ENCODE data around the gene VPS13D. TPM values are rescaled to one million over a fixed set of nuclear protein-coding genes. Genes with fewer than 3 reads are reported as not detected.

Gene VPS13D
- total RNA-seq, 4 donors from 2014 or later, result 60.9 to 91.6 (median 71.6) TPM

DNA sequence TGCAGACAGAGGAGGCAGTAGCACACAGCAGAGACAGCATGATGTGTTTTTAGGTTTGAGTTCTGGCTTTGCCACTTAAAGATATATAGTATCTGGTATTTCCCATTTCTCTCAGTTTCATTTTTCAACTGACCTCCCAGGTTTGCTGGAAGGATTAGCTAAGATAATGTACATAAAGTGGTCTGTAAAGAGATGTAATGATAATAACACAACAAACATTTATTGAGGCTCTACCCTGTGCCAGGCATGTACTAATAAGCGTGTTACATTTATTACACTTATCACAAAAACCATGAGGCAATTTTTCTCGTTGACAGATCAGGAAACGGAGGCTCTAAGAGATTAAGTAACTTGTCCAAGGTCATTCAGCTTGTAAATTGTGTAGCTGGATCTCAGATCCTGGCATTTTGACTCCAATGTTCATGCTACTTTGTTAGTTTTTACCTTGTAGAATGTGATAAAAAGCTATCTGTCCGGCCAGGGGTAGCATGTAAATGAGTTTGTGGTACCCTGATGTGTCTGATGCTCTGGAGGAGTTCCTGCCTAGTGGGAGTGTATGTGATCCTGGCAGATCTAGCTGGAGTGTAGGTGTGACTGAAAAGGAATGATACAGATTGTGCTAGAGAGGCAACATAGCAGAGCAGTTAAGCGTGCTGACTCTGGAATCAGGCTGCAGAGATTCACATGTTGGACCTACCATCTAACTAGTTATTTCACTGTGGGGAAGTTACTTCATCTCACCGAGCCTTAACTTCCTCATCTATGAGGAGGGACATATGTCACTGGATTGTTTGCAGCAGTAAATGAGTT lies 146.6 kb downstream of the VPS13D start:
- intact Hi-C loops (cut with DNase I; ENCODE audit: low total_unique reads), result no loop called here
- H3K4me1 ChIP-seq, result peaks cover 7 to 11% of the 10 kb centered on the region in 2 donors
- in situ Hi-C loops (cut with MboI; ENCODE audit: low sequenced_read_pairs in 4 of 4), result no loop called here
- no peak overlapping the region for H3K4me3 ChIP-seq
- peaks cover 3 to 74% of the 10 kb centered on the region in 2 donors for H3K36me3 ChIP-seq
- no peak for DNase-seq
- H3K27me3 ChIP-seq, result no peaks in the 10 kb centered on the region
- TF ChIP-seq POLR2A (IDR thresholded peaks at IDR 0.05), result no peak
- TF ChIP-seq, protein P1, sequence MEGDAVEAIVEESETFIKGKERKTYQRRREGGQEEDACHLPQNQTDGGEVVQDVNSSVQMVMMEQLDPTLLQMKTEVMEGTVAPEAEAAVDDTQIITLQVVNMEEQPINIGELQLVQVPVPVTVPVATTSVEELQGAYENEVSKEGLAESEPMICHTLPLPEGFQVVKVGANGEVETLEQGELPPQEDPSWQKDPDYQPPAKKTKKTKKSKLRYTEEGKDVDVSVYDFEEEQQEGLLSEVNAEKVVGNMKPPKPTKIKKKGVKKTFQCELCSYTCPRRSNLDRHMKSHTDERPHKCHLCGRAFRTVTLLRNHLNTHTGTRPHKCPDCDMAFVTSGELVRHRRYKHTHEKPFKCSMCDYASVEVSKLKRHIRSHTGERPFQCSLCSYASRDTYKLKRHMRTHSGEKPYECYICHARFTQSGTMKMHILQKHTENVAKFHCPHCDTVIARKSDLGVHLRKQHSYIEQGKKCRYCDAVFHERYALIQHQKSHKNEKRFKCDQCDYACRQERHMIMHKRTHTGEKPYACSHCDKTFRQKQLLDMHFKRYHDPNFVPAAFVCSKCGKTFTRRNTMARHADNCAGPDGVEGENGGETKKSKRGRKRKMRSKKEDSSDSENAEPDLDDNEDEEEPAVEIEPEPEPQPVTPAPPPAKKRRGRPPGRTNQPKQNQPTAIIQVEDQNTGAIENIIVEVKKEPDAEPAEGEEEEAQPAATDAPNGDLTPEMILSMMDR (IDR thresholded peaks at IDR 0.05 in 4 of 5, conservative IDR thresholded peaks at IDR 0.05 in 1 of 5), result no peak
- H3K27ac ChIP-seq, result no peak overlapping the region
- no peaks in the 10 kb centered on the region for H3K9me3 ChIP-seq
- ATAC-seq, result peak in 1 of 2 donors; percentile 20

DNA sequence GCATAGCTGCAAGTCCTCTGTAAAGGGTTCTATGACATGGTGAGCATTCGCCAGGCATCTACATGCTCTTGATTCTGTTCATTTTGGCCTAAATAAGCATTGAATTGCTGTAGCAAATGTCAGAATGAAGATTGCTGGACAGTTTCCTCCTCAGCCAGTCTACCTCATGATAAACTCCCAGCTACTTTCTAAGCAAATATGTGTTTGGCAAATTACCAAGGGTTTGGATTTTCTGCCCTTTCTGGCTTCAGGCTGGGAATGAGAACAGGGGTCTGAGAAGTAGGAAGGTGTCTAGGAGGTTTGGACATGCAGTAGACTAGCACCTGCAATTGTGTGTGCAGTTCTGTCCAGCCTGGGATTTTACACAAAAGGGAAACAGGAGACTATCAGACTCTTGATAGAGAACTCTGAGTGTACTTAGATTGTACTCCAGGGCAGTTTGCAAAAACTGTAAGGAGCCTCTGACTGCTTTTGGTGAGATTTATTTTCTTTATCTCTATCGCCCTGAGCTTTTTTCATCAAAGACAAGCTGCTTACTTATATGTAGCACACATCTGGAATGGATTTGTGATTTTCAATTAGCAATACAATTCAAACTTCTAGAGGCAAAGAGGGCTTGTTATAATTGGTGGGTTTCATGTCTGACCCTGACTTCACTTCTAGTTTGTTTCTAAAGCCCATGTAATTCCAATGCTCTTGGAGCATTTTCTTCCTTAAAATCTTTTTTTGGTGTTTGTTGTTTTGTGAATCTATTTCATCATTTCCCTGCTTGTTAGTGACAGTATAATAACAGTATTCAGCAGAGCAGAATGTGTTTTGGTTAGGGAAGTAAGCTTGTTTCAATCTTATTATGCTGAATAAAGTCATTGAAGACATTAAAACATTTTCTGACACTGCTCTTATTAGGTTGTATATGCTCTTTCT lies 150.8 kb downstream of the VPS13D start:
- Histone ChIP-seq H3K4me3 (no peak overlapping the region), H3K27ac (peak overlapping the region; percentile 30 to 56 (median 38)), H3K9me3 (no peaks in the 10 kb centered on the region), H3K36me3 (peaks cover 0 to 74% of the 10 kb centered on the region in 2 donors), H3K27me3 (no peaks in the 10 kb centered on the region), H3K4me1 (peaks cover 9 to 13% of the 10 kb centered on the region in 2 donors)
- intact Hi-C loops (cut with DNase I; ENCODE audit: low total_unique reads), result no loop called here
- TF ChIP-seq, protein P1 (IDR thresholded peaks at IDR 0.05 in 4 of 5, conservative IDR thresholded peaks at IDR 0.05 in 1 of 5), result no peak
- no peak for TF ChIP-seq POLR2A (IDR thresholded peaks at IDR 0.05)
- ATAC-seq (no peak), DNase-seq (no peak)
- in situ Hi-C loops (cut with MboI; ENCODE audit: low sequenced_read_pairs in 4 of 4), result no loop called here

DNA sequence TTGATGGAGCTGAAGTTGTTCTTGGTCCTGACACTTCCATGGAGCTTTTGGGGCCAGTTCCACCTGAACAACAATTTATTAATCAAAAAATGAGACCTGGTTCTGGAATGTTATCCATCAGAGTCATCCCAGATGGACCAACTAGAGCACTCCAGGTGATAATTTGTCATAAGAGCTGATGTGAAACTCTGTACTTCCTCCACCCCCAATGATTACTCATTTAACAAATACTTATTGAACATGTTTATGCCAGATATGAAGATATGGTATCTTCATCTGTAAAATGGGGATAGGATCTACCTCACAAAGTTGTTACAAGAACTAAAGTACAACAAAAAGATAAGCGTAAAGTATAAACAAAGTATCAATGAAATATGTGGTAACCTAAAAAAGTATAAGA lies 153.2 kb downstream of the VPS13D start:
- ATAC-seq (no peak), DNase-seq (no peak)
- no peak overlapping the region for H3K4me3 ChIP-seq
- H3K36me3 ChIP-seq, result peaks cover 0 to 83% of the 10 kb centered on the region in 2 donors
- H3K27ac ChIP-seq, result no peak overlapping the region
- no peaks in the 10 kb centered on the region for H3K9me3 ChIP-seq
- in situ Hi-C loops (cut with MboI; ENCODE audit: low sequenced_read_pairs in 4 of 4), result no loop called here
- intact Hi-C loops (cut with DNase I; ENCODE audit: low total_unique reads), result no loop called here
- H3K4me1 ChIP-seq, result peaks cover 9 to 13% of the 10 kb centered on the region in 2 donors
- no peaks in the 10 kb centered on the region for H3K27me3 ChIP-seq
- no peak for TF ChIP-seq POLR2A (IDR thresholded peaks at IDR 0.05)
- TF ChIP-seq, protein P1 (IDR thresholded peaks at IDR 0.05 in 4 of 5, conservative IDR thresholded peaks at IDR 0.05 in 1 of 5), result no peak

DNA sequence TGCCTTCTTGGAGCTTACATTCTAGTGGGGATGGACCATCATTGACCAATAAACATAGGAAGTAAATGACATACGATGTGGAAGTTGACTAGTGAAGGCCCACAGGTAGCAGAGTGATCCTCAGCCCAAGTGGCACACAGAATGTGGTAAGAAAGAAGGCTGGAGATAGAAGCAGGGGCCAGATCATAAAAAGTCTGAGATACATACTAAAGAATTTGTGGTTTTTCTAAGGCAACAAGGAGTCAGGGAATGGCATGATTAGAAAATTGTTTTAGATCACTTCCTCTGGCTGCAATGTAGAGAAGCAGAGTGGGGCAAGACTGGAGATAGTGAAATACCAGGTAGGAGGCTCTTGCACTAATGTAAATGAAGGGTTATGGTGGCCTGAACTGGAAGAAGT lies 154.0 kb downstream of the VPS13D start:
- DNase-seq (no peak), ATAC-seq (no peak)
- no peaks in the 10 kb centered on the region for H3K9me3 ChIP-seq
- TF ChIP-seq, protein P1 (IDR thresholded peaks at IDR 0.05 in 4 of 5, conservative IDR thresholded peaks at IDR 0.05 in 1 of 5), result no peak
- no peak for TF ChIP-seq POLR2A (IDR thresholded peaks at IDR 0.05)
- peaks cover 0 to 83% of the 10 kb centered on the region in 2 donors for H3K36me3 ChIP-seq
- intact Hi-C loops (cut with DNase I; ENCODE audit: low total_unique reads) (no loop called here), in situ Hi-C loops (cut with MboI; ENCODE audit: low sequenced_read_pairs in 4 of 4) (no loop called here)
- H3K27ac ChIP-seq, result no peak overlapping the region
- no peaks in the 10 kb centered on the region for H3K27me3 ChIP-seq
- H3K4me1 ChIP-seq, result peaks cover 9 to 13% of the 10 kb centered on the region in 2 donors
- no peak overlapping the region for H3K4me3 ChIP-seq
